Uterus (tissue), 2 donors: ENCODE measurements around the gene SAMD7.

ENCODE experiments used
- CTCF ChIP-seq, 4 experiments: fragments of 200-600 bp in 2 of 4; fragments of 450-650 bp in 2 of 4; sonication (generic) in 2 of 4; IDR thresholded peaks; one replicate each; pipeline ENCODE4 v1.5.1; 2016 to 2019; ENCODE audit warnings: antibody characterized with exemption in 4 of 4, mild to moderate bottlenecking in 2 of 4, moderate library complexity in 1 of 4
- POLR2A ChIP-seq, 2 donors: fragments of 450-650 bp; IDR thresholded peaks; one replicate each; pipeline ENCODE4 v1.6.1; 2016; ENCODE audit warnings: antibody characterized with exemption in 2 of 2, mild to moderate bottlenecking in 1 of 2, moderate library complexity in 1 of 2

- no peak for TF ChIP-seq CTCF (IDR thresholded peaks at IDR 0.05)
- TF ChIP-seq POLR2A (IDR thresholded peaks at IDR 0.05): no peak
These were observed 11.8 kb downstream of the SAMD7 start for GRCh38 chr3:169923189-169923588.
